ENCODE data around the gene GNAI2.

The GNAI2 gene

GRCh38 chr3:50303013-50303815 lies 67.2 kb downstream of the GNAI2 start, which contains the start of gene HYAL1:
Gene HYAL1 (minus strand): TSS chr3:50303574. CDS start chr3:50302956, 618 bp downstream.
- DNase-seq (ENCODE audit: low spot score): no peak
- TF ChIP-seq CTCF (IDR thresholded peaks at IDR 0.05; ENCODE audit: extremely low read depth, missing control alignments): no peak

GRCh38 chr3:50304601-50305000 lies 68.6 kb downstream of the GNAI2 start:
- no peak for DNase-seq (ENCODE audit: low spot score)
- no peak for TF ChIP-seq CTCF (IDR thresholded peaks at IDR 0.05; ENCODE audit: extremely low read depth, missing control alignments)
